GM12878 (cell line): Measurements from ENCODE around the gene SPRR5. TPM values are rescaled to one million over a fixed set of nuclear protein-coding genes. Genes with fewer than 3 reads are reported as not detected.

Experiments used
- ATAC-seq: fragments of 200-7000 bp; cut with Tn5 transposase; 3 replicates; pipeline ENCODE4 v1.9.1; 2020; ENCODE audit warnings: mild to moderate bottlenecking, moderate library complexity
- BruUV-seq: library from RNA; stranded (reverse); fragments of 400-500 nt; replicated peaks from 2 replicates; lab custom pipeline; 2021; lab: Mats Ljungman, UMichigan
- CTCF ChIA-PET: fragments of 300-600 bp; sonication (Branson Sonifier 250); formaldehyde crosslinking; extraction: SDS; loops from one replicate; lab custom pipeline; 2021; ENCODE audit warnings: inconsistent platforms; lab: Yijun Ruan, JAX
- POLR2A ChIA-PET: fragments of 350-600 bp; formaldehyde crosslinking; extraction: SDS; loops from one replicate; lab custom pipeline; 2021; ENCODE audit warnings: inconsistent platforms; lab: Charles Lee
- RAD21 ChIA-PET: fragments of 300-600 bp; sonication (Branson Sonifier 250); formaldehyde crosslinking; loops from one replicate; lab custom pipeline; 2023; ENCODE audit warnings: antibody characterized with exemption; ENCODE audit not compliant: unreplicated experiment; lab: Charles Lee
- SMC1A ChIA-PET: fragments of 300-600 bp; sonication (Branson Sonifier 250); formaldehyde crosslinking; loops from one replicate; lab custom pipeline; 2023; ENCODE audit not compliant: unreplicated experiment, uncharacterized antibody; lab: Charles Lee
- DNase-seq: peaks from one replicate; pipeline ENCODE4 v3.0.0-alpha.2; 2011; ENCODE audit warnings: low read depth, low spot score
- FAIRE-seq: peaks from 3 replicates; lab custom pipeline; 2011; peaks lifted over from hg19 to GRCh38; lab: Jason Lieb, UNC
- H2AFZ ChIP-seq: 2 replicates; pipeline ENCODE4 v1.6.0; 2011; ENCODE audit warnings: low read depth, low read length, control low read depth; ENCODE audit not compliant: control insufficient read depth
- H3K27ac ChIP-seq: 2 replicates; pipeline ENCODE4 v1.5.1; 2011; ENCODE audit warnings: control low read depth; ENCODE audit not compliant: control insufficient read depth, insufficient read depth
- H3K27me3 ChIP-seq, 2 experiments: replicated peaks in 1 of 2; 2 replicates each; pipeline versions ENCODE4 v1.6.0 to v1.6.1; 2011; ENCODE audit warnings: low read length in 1 of 2; ENCODE audit not compliant: control insufficient read depth in 2 of 2, insufficient read depth in 2 of 2
- H3K36me3 ChIP-seq, 2 experiments: 2 replicates each; pipeline ENCODE4 v1.5.1; 2011; ENCODE audit warnings: low read length in 1 of 2; ENCODE audit not compliant: control insufficient read depth in 2 of 2, insufficient read depth in 2 of 2
- H3K4me1 ChIP-seq: 2 replicates; pipeline ENCODE4 v1.6.1; 2011; ENCODE audit warnings: mild to moderate bottlenecking, low read length, moderate library complexity, mixed read lengths; ENCODE audit not compliant: control insufficient read depth, insufficient read depth
- H3K4me2 ChIP-seq: 2 replicates; pipeline ENCODE4 v1.6.0; 2011; ENCODE audit warnings: control low read depth; ENCODE audit not compliant: control insufficient read depth, insufficient read depth
- H3K4me3 ChIP-seq: fragments of 200-600 bp; sonication (generic); 2 replicates; pipeline ENCODE4 v1.5.1; 2016
- H3K79me2 ChIP-seq: 2 replicates; pipeline ENCODE4 v1.6.0; 2011; ENCODE audit warnings: low read length; ENCODE audit not compliant: control insufficient read depth, insufficient read depth
- H3K9ac ChIP-seq: 2 replicates; pipeline ENCODE4 v1.8.0; 2011; ENCODE audit warnings: low read length, control low read depth, mixed read lengths; ENCODE audit not compliant: control insufficient read depth, insufficient read depth
- H3K9me3 ChIP-seq: replicated peaks from 3 replicates; pipeline ENCODE4 v1.5.1; 2011; ENCODE audit warnings: mild to moderate bottlenecking, low read length; ENCODE audit not compliant: control insufficient read depth, insufficient read depth
- H4K20me1 ChIP-seq: 2 replicates; pipeline ENCODE4 v1.6.0; 2011; ENCODE audit not compliant: control insufficient read depth, insufficient read depth
- CEBPZ ChIP-seq: fragments of 150-350 bp; IDR thresholded peaks from 2 replicates; pipeline ENCODE4 v1.6.1; 2016; ENCODE audit warnings: low read depth, low read length
- ESRRA ChIP-seq: IDR thresholded peaks from 2 replicates; pipeline ENCODE4 v1.6.1; 2012; ENCODE audit warnings: mild to moderate bottlenecking, low read length, improper control_type of control experiment
- NFYA ChIP-seq: IDR thresholded peaks from 2 replicates; pipeline ENCODE4 v1.6.1; 2011; ENCODE audit warnings: low read depth, mild to moderate bottlenecking, low read length, improper control_type of control experiment, borderline replicate concordance
- POLR2AphosphoS2 ChIP-seq: IDR thresholded peaks from 2 replicates; pipeline ENCODE4 v1.6.1; 2011; ENCODE audit warnings: low read depth, mild to moderate bottlenecking, low read length, improper control_type of control experiment, moderate library complexity
- RFX5 ChIP-seq: IDR thresholded peaks from 2 replicates; pipeline ENCODE4 v1.6.1; 2011; ENCODE audit warnings: low read depth, low read length, improper control_type of control experiment
- WGBS: methylation state at CpG from one replicate; pipeline ENCODE4 v1.1.6; 2016; ENCODE audit warnings: low lambda C conversion rate; ENCODE audit not compliant: insufficient replicate concordance, insufficient coverage; ENCODE audit errors: missing lambda C conversion rate; 5-methylcytosine and 5-hydroxymethylcytosine counted together
- in situ Hi-C: fragments of 300-500 bp; cut with MboI; formaldehyde crosslinking; loops from 9 replicates; pipeline ENCODE4 v1.14.3; 2018; ENCODE audit warnings: mixed read lengths
- intact Hi-C: fragments of 100-400 bp; cut with micrococcal nuclease; formaldehyde crosslinking; loops from one replicate; pipeline ENCODE4 v1.14.2; 2022; ENCODE audit not compliant: unreplicated experiment
- polyA plus RNA-seq, 11 experiments: library from polyadenylated mRNA; depleted of rRNA in 4 of 11; unstranded in 6 of 11; stranded (reverse) in 5 of 11; fragments of >200 nt; fragmentation: Nextera tagmentation in 4 of 11; fragmentation: Illumina TruSeq in 1 of 11; extraction: Ambion mirVana in 4 of 11; extraction: Trizol in 1 of 11; gene quantifications; 1 replicate in 1 of 11; 2 replicates in 10 of 11; pipeline versions ENCODE4 v1.2.1 to v1.2.3, GENCODE V29; 2011 to 2016; ENCODE audit warnings: inconsistent platforms in 2 of 11, missing spikeins in 2 of 11, low read depth in 1 of 11
- total RNA-seq, 4 experiments: library from RNA; depleted of rRNA in 3 of 4; stranded (reverse); fragments of >200 nt in 3 of 4; fragmentation: Illumina TruSeq in 1 of 4; extraction: Trizol in 1 of 4; gene quantifications; 2 replicates each; pipeline versions ENCODE4 v1.2.1 to v1.2.3, GENCODE V29; 2013 to 2021
- TF ChIP-seq, protein P1 (sequence below): fragments of 450-650 bp; IDR thresholded peaks from 2 replicates; pipeline ENCODE4 v1.6.1; 2017; ENCODE audit warnings: mild to moderate bottlenecking, low read depth, inconsistent platforms; ENCODE audit not compliant: poor library complexity, severe bottlenecking
- TF ChIP-seq, protein P2 (sequence below): fragments of 450-650 bp; formaldehyde crosslinking; IDR thresholded peaks from 2 replicates; pipeline ENCODE4 v1.4.0; 2020; ENCODE audit warnings: mild to moderate bottlenecking, moderate library complexity
- TF ChIP-seq, protein P3 (sequence below): IDR thresholded peaks from 2 replicates; pipeline ENCODE4 v1.6.1; 2012; ENCODE audit warnings: low read depth, low read length, improper control_type of control experiment

The SPRR5 gene
- total and polyA plus RNA-seq, 10 of the 15 experiments (the other 5 are each of a cell fraction or from before 2014, with no cell fraction given), result not detected

DNA sequence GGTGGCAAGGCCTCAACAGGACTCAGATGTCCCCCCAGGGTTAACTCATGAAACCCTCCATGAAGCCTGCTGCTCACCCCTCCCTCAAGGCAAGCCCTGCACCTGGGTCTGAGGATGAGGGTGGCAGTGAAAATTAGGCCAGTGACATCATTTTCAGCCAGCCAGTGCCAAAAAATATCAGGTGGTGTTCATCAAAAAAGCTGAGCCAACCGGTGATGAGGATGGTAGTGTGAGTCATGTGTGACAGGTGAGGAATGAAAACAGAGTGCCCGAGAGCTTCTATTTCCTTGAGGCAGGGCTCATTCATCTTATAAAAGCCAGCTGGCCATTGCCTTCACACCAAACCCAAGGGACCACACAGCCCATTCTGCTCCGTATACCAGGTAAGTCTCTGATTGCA is 36.7 kb downstream of the SPRR5 start, which contains the start of gene SPRR1A:
Gene SPRR1A, plus strand, starts transcription at position 339 of the 400 bp plus-strand sequence. CDS start 1,150 bp downstream, outside the sequence.
- DNase-seq (no peak), FAIRE-seq (no peak), ATAC-seq (no peak)
- Histone ChIP-seq H3K4me3 (no peak within 1 kb of the TSS), H3K36me3 (no peaks in the 10 kb centered on the region), H3K9ac (no peak within 1 kb of the TSS), H3K4me1 (no peaks in the 10 kb centered on the region), H3K27me3 (no peaks in the 10 kb centered on the region), H3K27ac (no peak within 1 kb of the TSS), H3K4me2 (no peak within 1 kb of the TSS), H3K9me3 (no peaks in the 10 kb centered on the region), H3K79me2 (no peaks in the 10 kb centered on the region), H2AFZ (no peak within 1 kb of the TSS), H4K20me1 (no peaks in the 10 kb centered on the region; the same call in 1 of the 2 replicates)
- TF ChIP-seq, protein P1, sequence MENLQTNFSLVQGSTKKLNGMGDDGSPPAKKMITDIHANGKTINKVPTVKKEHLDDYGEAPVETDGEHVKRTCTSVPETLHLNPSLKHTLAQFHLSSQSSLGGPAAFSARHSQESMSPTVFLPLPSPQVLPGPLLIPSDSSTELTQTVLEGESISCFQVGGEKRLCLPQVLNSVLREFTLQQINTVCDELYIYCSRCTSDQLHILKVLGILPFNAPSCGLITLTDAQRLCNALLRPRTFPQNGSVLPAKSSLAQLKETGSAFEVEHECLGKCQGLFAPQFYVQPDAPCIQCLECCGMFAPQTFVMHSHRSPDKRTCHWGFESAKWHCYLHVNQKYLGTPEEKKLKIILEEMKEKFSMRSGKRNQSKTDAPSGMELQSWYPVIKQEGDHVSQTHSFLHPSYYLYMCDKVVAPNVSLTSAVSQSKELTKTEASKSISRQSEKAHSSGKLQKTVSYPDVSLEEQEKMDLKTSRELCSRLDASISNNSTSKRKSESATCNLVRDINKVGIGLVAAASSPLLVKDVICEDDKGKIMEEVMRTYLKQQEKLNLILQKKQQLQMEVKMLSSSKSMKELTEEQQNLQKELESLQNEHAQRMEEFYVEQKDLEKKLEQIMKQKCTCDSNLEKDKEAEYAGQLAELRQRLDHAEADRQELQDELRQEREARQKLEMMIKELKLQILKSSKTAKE, result no peak
- TF ChIP-seq RFX5, result no peak
- no peak for TF ChIP-seq ESRRA
- TF ChIP-seq NFYA, result no peak
- TF ChIP-seq, protein P2, sequence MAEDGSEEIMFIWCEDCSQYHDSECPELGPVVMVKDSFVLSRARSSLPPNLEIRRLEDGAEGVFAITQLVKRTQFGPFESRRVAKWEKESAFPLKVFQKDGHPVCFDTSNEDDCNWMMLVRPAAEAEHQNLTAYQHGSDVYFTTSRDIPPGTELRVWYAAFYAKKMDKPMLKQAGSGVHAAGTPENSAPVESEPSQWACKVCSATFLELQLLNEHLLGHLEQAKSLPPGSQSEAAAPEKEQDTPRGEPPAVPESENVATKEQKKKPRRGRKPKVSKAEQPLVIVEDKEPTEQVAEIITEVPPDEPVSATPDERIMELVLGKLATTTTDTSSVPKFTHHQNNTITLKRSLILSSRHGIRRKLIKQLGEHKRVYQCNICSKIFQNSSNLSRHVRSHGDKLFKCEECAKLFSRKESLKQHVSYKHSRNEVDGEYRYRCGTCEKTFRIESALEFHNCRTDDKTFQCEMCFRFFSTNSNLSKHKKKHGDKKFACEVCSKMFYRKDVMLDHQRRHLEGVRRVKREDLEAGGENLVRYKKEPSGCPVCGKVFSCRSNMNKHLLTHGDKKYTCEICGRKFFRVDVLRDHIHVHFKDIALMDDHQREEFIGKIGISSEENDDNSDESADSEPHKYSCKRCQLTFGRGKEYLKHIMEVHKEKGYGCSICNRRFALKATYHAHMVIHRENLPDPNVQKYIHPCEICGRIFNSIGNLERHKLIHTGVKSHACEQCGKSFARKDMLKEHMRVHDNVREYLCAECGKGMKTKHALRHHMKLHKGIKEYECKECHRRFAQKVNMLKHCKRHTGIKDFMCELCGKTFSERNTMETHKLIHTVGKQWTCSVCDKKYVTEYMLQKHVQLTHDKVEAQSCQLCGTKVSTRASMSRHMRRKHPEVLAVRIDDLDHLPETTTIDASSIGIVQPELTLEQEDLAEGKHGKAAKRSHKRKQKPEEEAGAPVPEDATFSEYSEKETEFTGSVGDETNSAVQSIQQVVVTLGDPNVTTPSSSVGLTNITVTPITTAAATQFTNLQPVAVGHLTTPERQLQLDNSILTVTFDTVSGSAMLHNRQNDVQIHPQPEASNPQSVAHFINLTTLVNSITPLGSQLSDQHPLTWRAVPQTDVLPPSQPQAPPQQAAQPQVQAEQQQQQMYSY (CRISPR knock-in tag), result no peak
- TF ChIP-seq, protein P3, sequence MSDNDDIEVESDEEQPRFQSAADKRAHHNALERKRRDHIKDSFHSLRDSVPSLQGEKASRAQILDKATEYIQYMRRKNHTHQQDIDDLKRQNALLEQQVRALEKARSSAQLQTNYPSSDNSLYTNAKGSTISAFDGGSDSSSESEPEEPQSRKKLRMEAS, result no peak
- TF ChIP-seq POLR2AphosphoS2, result no peak
- TF ChIP-seq CEBPZ, result no peak
- in situ Hi-C loops, result no loop called here
- RAD21 ChIA-PET, result no interaction called here
- 15% methylated on average over 3 of the region's 3 CpGs for WGBS
- intact Hi-C loops, result no loop called here
- no TSS peak for BruUV-seq
- POLR2A ChIA-PET, result no interaction called here
- SMC1A ChIA-PET, result no interaction called here
- CTCF ChIA-PET, result interaction anchor here (1.6 kb wide), 1 partner anchor 209 kb away, joined by 3 read pairs; no protein-coding TSS in a partner anchor
